ENCODE measurements around the gene INPPL1. TPM values are rescaled to one million over a fixed set of nuclear protein-coding genes. Genes with fewer than 3 reads are reported as not detected.

INPPL1 gene
- total and polyA plus RNA-seq, 2 donors (not counting 1 experiment from before 2014, with no cell fraction given), result 205 to 208 TPM

GRCh38 chr11:72227316-72228228 is 3.0 kb downstream of the INPPL1 start:
- Mint-ChIP-seq H3K4me3 (no peak overlapping the region), H3K27me3 (no peaks in the 10 kb centered on the region), H3K27ac (no peak overlapping the region), H3K9me3 (ENCODE audit: insufficient read depth) (no peaks in the 10 kb centered on the region), H3K4me1 (peaks cover 21% of the 10 kb centered on the region)
- DNase-seq, result no peak
- H3K27ac ChIP-seq (ENCODE audit: low read length in 2 of 2), result no peak overlapping the region
- H3K4me3 ChIP-seq (ENCODE audit: control extremely low read depth in 1 of 5, extremely low read depth in 1 of 5, insufficient read depth in 1 of 5, low read depth in 2 of 5, low read length in 4 of 5), result no peak overlapping the region
- ChIA-PET POLR2A (no interaction called here), CTCF (interaction anchor here (0.7 to 2.4 kb wide), 2 partner anchors 11 to 588 kb away, joined by 3 to 10 read pairs; no protein-coding TSS in a partner anchor)
- no peak overlapping the region for H2AFZ ChIP-seq (ENCODE audit: insufficient read depth, low read depth, low read length, poor library complexity, severe bottlenecking)
- H3K79me2 ChIP-seq (ENCODE audit: control insufficient read depth, insufficient read depth, low read length), result peaks cover 9% of the 10 kb centered on the region
- H3K9me3 ChIP-seq (ENCODE audit: control extremely low read depth in 1 of 3, control insufficient read depth in 2 of 3, insufficient read depth in 1 of 3, low read length in 2 of 3), result no peaks in the 10 kb centered on the region
- no peak for TF ChIP-seq EZH2 (IDR thresholded peaks at IDR 0.05; ENCODE audit: borderline replicate concordance, insufficient read depth, low read depth, low read length, poor library complexity, severe bottlenecking)
- TF ChIP-seq, protein P1, sequence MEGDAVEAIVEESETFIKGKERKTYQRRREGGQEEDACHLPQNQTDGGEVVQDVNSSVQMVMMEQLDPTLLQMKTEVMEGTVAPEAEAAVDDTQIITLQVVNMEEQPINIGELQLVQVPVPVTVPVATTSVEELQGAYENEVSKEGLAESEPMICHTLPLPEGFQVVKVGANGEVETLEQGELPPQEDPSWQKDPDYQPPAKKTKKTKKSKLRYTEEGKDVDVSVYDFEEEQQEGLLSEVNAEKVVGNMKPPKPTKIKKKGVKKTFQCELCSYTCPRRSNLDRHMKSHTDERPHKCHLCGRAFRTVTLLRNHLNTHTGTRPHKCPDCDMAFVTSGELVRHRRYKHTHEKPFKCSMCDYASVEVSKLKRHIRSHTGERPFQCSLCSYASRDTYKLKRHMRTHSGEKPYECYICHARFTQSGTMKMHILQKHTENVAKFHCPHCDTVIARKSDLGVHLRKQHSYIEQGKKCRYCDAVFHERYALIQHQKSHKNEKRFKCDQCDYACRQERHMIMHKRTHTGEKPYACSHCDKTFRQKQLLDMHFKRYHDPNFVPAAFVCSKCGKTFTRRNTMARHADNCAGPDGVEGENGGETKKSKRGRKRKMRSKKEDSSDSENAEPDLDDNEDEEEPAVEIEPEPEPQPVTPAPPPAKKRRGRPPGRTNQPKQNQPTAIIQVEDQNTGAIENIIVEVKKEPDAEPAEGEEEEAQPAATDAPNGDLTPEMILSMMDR (IDR thresholded peaks at IDR 0.05), result no peak
- ATAC-seq (ENCODE audit: low read depth), result no peak
- H3K4me1 ChIP-seq (ENCODE audit: control insufficient read depth in 2 of 2, insufficient read depth in 2 of 2, low read length in 2 of 2), result peaks cover 9 to 15% of the 10 kb centered on the region in 2 donors
- no peaks in the 10 kb centered on the region for H3K27me3 ChIP-seq (replicated peaks in 1 of 4; ENCODE audit: control extremely low read depth in 1 of 4, control insufficient read depth in 3 of 4, insufficient read depth in 4 of 4, low read length in 3 of 4)
- H3K4me2 ChIP-seq (replicated peaks; ENCODE audit: low read depth, low read length, poor library complexity, severe bottlenecking), result no peak overlapping the region
- intact Hi-C loops (cut with micrococcal nuclease), result loop anchor here (10.0 kb wide), 2 partner anchors 587 to 1367 kb away; partner anchors contain the start of genes ATG16L2 and FAM168A
- 96% methylated on average over 13 of the region's 14 CpGs for WGBS (ENCODE audit: insufficient coverage)
- peaks cover 0 to 42% of the 10 kb centered on the region in 2 experiments for H3K36me3 ChIP-seq (replicated peaks in 1 of 2; ENCODE audit: control extremely low read depth in 1 of 2, control insufficient read depth in 1 of 2, extremely low read depth in 1 of 2, insufficient read depth in 2 of 2, low read length in 1 of 2)
- no peaks in the 10 kb centered on the region for H4K20me1 ChIP-seq (ENCODE audit: control insufficient read depth, insufficient read depth, low read length, poor library complexity, severe bottlenecking)
- no peak overlapping the region for H3K9ac ChIP-seq (ENCODE audit: low read length)
